ENCODE results near the gene CALD1.

Gene CALD1

DNA sequence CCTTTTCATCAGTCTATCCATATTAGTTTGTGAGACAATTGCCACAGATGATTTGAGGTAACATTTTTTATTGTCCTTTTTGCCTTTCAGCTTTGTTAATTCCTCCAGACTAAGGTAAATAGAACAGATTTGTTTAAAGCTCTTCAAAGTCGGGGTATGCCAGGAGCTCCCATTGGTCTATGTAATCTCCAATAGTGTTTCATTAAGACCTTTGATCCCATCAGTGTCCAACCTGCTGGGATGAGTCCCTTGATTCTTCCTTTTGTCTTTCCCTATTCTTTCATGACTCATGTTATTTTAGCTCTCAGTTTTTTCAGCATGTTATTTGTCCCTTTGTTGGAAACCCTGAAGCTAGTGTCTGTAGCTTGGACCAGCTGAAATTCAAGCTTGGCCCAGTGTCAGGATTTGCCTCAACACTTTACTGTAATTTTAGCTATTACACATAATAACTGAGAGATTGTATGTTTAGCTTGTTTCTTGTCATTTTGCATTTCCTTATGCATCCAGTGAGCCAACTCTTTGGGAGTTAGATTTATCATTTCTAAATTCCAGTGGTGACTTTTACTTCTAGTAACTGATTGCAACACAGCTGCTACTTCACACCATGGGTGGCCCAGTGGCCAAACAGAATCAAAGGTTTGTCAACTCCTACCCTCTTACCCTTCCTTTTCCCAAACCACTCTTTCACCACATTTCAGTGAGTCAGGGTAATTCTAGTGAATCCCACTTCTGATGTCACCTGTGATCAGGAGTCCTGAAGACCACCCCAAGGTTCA, 222.1 kb downstream of the CALD1 start:
- Histone ChIP-seq H3K27me3 (ENCODE audit: control insufficient read depth, insufficient read depth, low read length) (no peaks in the 10 kb centered on the region), H3K4me1 (ENCODE audit: control insufficient read depth, insufficient read depth, low read length) (peaks cover 3% of the 10 kb centered on the region), H3K4me3 (ENCODE audit: low read length) (no peak overlapping the region), H3K36me3 (ENCODE audit: control insufficient read depth, insufficient read depth, low read length) (no peaks in the 10 kb centered on the region), H3K27ac (ENCODE audit: low read depth, low read length) (no peak overlapping the region), H3K9ac (ENCODE audit: low read length) (no peak overlapping the region)

DNA sequence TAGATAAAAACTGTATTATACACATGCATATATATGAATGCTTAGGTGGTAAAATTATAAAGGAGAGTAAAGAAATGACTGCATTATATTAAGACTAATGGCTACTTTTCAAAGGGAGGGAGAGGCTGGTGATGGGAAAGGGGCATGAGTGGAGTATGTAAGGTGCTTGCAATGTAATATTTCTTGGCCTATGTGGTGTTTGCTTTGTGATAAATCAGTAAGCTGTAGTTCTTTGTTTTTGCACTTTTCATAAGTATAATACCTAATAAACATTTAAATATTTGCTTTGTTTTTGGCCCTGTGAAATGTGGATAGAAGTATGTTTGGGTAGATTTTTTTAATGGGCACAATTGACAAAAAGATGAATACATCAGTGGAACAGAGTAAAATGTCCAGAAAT, 232.8 kb downstream of the CALD1 start:
- Histone ChIP-seq H3K4me3 (ENCODE audit: low read length) (no peak overlapping the region), H3K36me3 (ENCODE audit: control insufficient read depth, insufficient read depth, low read length) (no peaks in the 10 kb centered on the region), H3K9ac (ENCODE audit: low read length) (no peak overlapping the region), H3K27ac (ENCODE audit: low read depth, low read length) (no peak overlapping the region), H3K27me3 (ENCODE audit: control insufficient read depth, insufficient read depth, low read length) (no peaks in the 10 kb centered on the region), H3K4me1 (ENCODE audit: control insufficient read depth, insufficient read depth, low read length) (no peaks in the 10 kb centered on the region)
